ENCODE data around the gene ULK2. TPM values are rescaled to one million over a fixed set of nuclear protein-coding genes. Genes with fewer than 3 reads are reported as not detected.
A peak's percentile ranks its signal among the peaks of the same experiment; 100 is the strongest.

Gene ULK2
- total RNA-seq, 4 donors from 2014 or later: 9.0 to 28.5 (median 12.9) TPM

GRCh38 chr17:19762515-19762961 is 105.2 kb downstream of the ULK2 start:
- intact Hi-C loops (cut with DNase I; ENCODE audit: low total_unique reads): loop anchor here (1.0 to 10.0 kb wide), 2 partner anchors 248 to 398 kb away; partner anchors contain the start of gene B9D1
- H3K9me3 ChIP-seq: no peaks in the 10 kb centered on the region
- DNase-seq: peak; percentile 60
- no peak overlapping the region for H3K27ac ChIP-seq
- peaks cover 0 to 7% (median 0%) of the 10 kb centered on the region in 4 donors for H3K4me1 ChIP-seq
- no peak overlapping the region for H3K4me3 ChIP-seq
- 42% methylated on average over 15 of the region's 15 CpGs; no CpG with 5 or more reads in 1 of the 2 donors for WGBS, 2 donors (ENCODE audit: low coverage in 1 of 2)
- H3K27me3 ChIP-seq: no peaks in the 10 kb centered on the region
- in situ Hi-C loops (cut with MboI; ENCODE audit: low pct_ligation_motif_present in 1 of 4, low pct_unique_long_range_greater_than_20kb in 1 of 4, low sequenced_read_pairs in 3 of 4): loop anchor here (5.0 to 25.0 kb wide), 5 partner anchors 100 to 400 kb away; partner anchors contain the start of gene B9D1 (in 4 of the 4)
- TF ChIP-seq, protein P1, sequence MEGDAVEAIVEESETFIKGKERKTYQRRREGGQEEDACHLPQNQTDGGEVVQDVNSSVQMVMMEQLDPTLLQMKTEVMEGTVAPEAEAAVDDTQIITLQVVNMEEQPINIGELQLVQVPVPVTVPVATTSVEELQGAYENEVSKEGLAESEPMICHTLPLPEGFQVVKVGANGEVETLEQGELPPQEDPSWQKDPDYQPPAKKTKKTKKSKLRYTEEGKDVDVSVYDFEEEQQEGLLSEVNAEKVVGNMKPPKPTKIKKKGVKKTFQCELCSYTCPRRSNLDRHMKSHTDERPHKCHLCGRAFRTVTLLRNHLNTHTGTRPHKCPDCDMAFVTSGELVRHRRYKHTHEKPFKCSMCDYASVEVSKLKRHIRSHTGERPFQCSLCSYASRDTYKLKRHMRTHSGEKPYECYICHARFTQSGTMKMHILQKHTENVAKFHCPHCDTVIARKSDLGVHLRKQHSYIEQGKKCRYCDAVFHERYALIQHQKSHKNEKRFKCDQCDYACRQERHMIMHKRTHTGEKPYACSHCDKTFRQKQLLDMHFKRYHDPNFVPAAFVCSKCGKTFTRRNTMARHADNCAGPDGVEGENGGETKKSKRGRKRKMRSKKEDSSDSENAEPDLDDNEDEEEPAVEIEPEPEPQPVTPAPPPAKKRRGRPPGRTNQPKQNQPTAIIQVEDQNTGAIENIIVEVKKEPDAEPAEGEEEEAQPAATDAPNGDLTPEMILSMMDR (IDR thresholded peaks at IDR 0.05): peak; percentile 52 to 77 (median 61)
- no peak for TF ChIP-seq EP300 (IDR thresholded peaks at IDR 0.05; ENCODE audit: low read depth)
- H3K36me3 ChIP-seq: no peaks in the 10 kb centered on the region

- intact Hi-C loops (cut with DNase I; ENCODE audit: low total_unique reads): loop anchor here (1.0 to 10.0 kb wide), 2 partner anchors 183 to 396 kb away; partner anchors contain the start of gene B9D1
- Histone ChIP-seq H3K27me3 (no peaks in the 10 kb centered on the region), H3K4me3 (no peak overlapping the region), H3K4me1 (no peaks in the 10 kb centered on the region), H3K27ac (no peak overlapping the region), H3K36me3 (no peaks in the 10 kb centered on the region), H3K9me3 (no peaks in the 10 kb centered on the region)
- no peak for TF ChIP-seq POLR2A (IDR thresholded peaks at IDR 0.05)
- no peak for TF ChIP-seq POLR2AphosphoS5 (IDR thresholded peaks at IDR 0.05)
- no peak for TF ChIP-seq EP300 (IDR thresholded peaks at IDR 0.05; ENCODE audit: low read depth)
- TF ChIP-seq, protein P1 (IDR thresholded peaks at IDR 0.05): no peak
- in situ Hi-C loops (cut with MboI; ENCODE audit: low pct_ligation_motif_present in 1 of 4, low pct_unique_long_range_greater_than_20kb in 1 of 4, low sequenced_read_pairs in 3 of 4): loop anchor here (5.0 to 25.0 kb wide), 5 partner anchors 98 to 398 kb away; partner anchors contain the start of gene B9D1 (in 4 of the 4)
- 40 to 81% methylated on average over 1 to 9 of the region's 9 CpGs for WGBS, 2 donors (ENCODE audit: low coverage in 1 of 2)
- no peak for DNase-seq
These were observed 107.0 kb downstream of the ULK2 start for GRCh38 chr17:19760746-19761145.

DNA sequence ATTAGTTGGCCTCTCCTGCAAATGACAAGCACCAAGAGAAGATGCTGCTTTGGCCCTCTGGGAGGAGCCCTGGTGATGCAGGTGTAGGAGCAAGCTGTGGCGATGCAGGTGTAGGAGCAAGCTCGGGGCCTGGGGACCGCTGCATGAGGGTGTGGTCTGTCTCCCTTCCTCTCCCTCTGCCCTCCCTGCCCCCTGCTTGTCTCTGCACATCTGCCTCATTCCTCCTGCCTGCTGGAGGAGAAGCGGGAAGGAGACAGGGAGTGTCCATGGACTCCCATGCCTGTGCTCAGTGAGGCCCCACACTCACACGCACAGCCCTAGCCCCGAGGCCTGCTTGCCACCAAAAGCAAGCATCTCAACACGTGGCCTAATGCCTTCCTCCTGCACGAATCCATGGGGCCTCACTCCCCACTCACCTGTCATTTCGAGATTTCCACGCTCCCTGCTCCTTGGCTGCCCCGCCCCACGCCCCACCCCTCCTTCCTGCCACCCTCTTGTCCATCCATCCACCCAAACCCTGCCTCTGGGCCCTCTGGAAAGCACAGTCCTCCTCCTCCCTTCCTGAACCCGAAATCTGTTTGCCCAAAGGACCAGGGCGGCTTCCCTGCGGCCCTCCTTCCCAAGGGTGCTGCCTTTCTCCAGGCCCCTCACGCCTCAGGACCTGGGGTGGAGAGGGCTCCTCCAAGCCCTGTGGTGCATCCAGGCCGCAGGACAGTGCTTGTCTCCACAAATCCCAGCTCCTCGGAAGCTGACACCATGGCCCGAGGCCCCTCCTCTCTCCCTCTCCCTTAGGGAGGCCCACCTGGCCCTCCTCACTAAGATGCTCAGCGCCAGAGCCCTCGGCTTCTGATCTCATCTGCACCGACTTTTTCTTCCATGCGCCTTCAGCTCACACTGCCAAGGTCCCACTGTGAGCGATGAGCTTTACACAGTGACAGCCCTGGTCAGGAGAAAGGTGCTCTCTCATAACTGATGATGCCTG is 107.9 kb downstream of the ULK2 start:
- no peaks in the 10 kb centered on the region for H3K36me3 ChIP-seq
- H3K27me3 ChIP-seq: no peaks in the 10 kb centered on the region
- in situ Hi-C loops (cut with MboI; ENCODE audit: low pct_ligation_motif_present in 1 of 4, low pct_unique_long_range_greater_than_20kb in 1 of 4, low sequenced_read_pairs in 3 of 4): loop anchor here (5.0 to 25.0 kb wide), 5 partner anchors 98 to 398 kb away; partner anchors contain the start of gene B9D1 (in 4 of the 4)
- WGBS, 2 donors (ENCODE audit: low coverage in 1 of 2): 82% methylated on average over 24 of the region's 24 CpGs; no CpG with 5 or more reads in 1 of the 2 donors
- H3K9me3 ChIP-seq: no peaks in the 10 kb centered on the region
- H3K4me1 ChIP-seq: no peaks in the 10 kb centered on the region
- no peak overlapping the region for H3K4me3 ChIP-seq
- no peak overlapping the region for H3K27ac ChIP-seq
- no peak for DNase-seq
- intact Hi-C loops (cut with DNase I; ENCODE audit: low total_unique reads): loop anchor here (5.0 to 10.0 kb wide), 2 partner anchors 98 to 395 kb away; partner anchors contain the start of gene B9D1
- TF ChIP-seq POLR2A (IDR thresholded peaks at IDR 0.05) (no peak), POLR2AphosphoS5 (IDR thresholded peaks at IDR 0.05) (no peak)

GRCh38 chr17:19757536-19758180 is 110.1 kb downstream of the ULK2 start:
- DNase-seq: no peak
- no peaks in the 10 kb centered on the region for H3K27me3 ChIP-seq
- WGBS, 2 donors (ENCODE audit: low coverage in 1 of 2): 89 to 93% methylated on average over 5 to 12 of the region's 12 CpGs
- H3K27ac ChIP-seq: no peak overlapping the region
- intact Hi-C loops (cut with DNase I; ENCODE audit: low total_unique reads): loop anchor here (5.0 kb wide), 1 partner anchor 95 kb away; no protein-coding TSS in a partner anchor
- H3K4me1 ChIP-seq: peaks cover 7 to 10% (median 9%) of the 10 kb centered on the region in 4 donors
- in situ Hi-C loops (cut with MboI; ENCODE audit: low pct_ligation_motif_present in 1 of 4, low pct_unique_long_range_greater_than_20kb in 1 of 4, low sequenced_read_pairs in 3 of 4): loop anchor here (25.0 kb wide), 2 partner anchors 95 to 395 kb away; partner anchors contain the start of gene B9D1 (in 3 of the 4)
- H3K36me3 ChIP-seq: no peaks in the 10 kb centered on the region
- TF ChIP-seq, protein P1 (IDR thresholded peaks at IDR 0.05): no peak
- TF ChIP-seq POLR2A (IDR thresholded peaks at IDR 0.05): no peak
- TF ChIP-seq POLR2AphosphoS5 (IDR thresholded peaks at IDR 0.05): no peak
- TF ChIP-seq EP300 (IDR thresholded peaks at IDR 0.05; ENCODE audit: low read depth): no peak
- H3K4me3 ChIP-seq: no peak overlapping the region
- H3K9me3 ChIP-seq: no peaks in the 10 kb centered on the region
